NOMO-1 treated with dmso at 0.1 percent for 144 hours (cell line): ENCODE results near the gene MBD3L5.
A peak's percentile ranks its signal among the peaks of the same experiment; 100 is the strongest.
"Not testable (repeated sequence)": the region's sequence is repeated elsewhere in the genome, so short reads cannot be mapped to it uniquely, and the experiment has no call there.

Experiments
- DNase-seq: peaks from one replicate; lab custom pipeline; 2025; ENCODE audit not compliant: unreplicated experiment; lab: John Stamatoyannopoulos, UW

The MBD3L5 gene

DNA sequence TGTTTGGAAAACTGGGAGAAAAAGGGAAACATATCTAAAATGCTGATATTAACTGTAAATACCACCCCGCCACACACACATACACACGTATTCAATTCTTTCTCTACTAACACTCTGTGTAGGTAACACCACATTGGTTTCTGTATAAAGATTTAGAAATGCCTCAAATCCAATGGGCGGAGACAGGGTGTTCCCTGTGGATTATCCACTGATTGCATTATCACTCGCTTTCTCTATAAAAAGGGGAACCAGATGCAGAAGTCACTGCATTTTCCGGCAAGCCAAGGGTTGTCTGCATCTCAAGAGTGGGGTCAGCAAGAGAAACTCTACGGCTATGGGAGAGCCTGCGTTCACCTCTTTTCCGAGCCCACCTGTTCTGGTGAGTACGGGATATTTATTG is at the start of gene MBD3L5:
Gene MBD3L5 (plus strand): TSS at position 301 of the 400 bp plus-strand sequence. CDS start 34 bp downstream, at position 335.
- DNase-seq = not testable (repeated sequence)

GRCh38 chr19:6983448-6983847 is 46.9 kb upstream of the MBD3L5 start:
- no peak for DNase-seq

DNA sequence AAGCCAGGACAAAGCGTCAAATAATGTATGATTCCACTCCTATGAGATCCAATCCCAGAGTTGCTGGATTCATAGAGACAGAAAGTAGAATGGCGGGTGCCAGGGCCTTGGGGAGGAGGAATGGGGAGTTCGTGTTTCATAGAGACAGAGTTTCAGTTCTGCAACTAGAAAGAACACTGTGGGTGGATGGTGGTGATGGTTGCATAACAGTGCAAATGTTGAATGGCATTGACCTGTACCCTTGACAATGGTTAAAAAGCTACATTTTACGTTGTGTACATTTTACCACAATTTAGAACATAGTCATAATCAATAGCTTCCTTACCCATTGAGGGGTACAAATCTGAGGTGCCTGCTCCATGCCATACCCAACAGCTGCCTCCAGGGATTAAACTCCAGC is 42.5 kb upstream of the MBD3L5 start:
- DNase-seq = peak; percentile 38

- no peak for DNase-seq
These were observed 42.1 kb upstream of the MBD3L5 start for GRCh38 chr19:6988257-6988656.

DNA sequence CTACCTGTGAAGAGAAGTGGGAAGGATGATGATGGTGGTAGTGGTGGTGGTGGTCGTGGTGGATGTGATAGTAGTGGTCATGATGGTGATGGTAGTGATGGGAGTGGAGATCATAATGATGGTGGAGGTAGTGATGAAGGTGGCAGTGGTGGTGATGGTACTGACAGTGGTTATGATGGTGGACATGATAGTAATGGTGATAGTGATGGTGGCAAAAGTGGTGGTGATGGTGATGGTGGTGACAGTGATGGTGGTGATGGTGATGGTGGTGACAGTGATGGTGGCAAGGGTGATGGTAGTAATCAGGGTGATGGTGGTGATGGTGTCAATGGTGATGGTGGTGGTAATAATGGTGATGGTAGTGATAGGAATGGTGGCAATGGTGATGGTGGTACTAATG is 35.3 kb upstream of the MBD3L5 start:
- no peak for DNase-seq

GRCh38 chr19:6996810-6997209 is 33.6 kb upstream of the MBD3L5 start:
- DNase-seq = no peak

- DNase-seq = peak; percentile 60
These were observed 32.5 kb upstream of the MBD3L5 start for GRCh38 chr19:6997679-6998445.

- DNase-seq = peak; percentile 39
These were observed 30.4 kb upstream of the MBD3L5 start for GRCh38 chr19:6999933-7000332.

DNA sequence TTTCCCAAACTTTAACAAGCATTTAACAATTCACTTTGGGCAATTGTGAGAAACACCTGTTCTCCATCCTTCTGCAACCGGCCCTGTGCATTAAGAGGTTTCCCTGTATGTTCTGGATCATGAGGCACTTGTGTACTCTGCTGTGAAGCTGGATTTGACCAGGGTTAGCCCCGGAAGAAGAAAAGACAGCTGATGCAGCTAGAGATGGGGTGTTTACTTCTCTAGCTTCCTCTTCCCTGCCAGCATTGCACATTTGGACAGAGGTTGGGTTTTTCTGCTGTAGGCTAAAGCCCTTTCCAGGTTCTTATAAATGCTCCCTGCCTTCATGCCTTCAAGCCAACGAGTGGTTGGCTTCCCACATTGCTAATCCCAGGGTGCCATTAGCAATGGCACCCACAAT is 30.0 kb upstream of the MBD3L5 start:
- DNase-seq = no peak

DNA sequence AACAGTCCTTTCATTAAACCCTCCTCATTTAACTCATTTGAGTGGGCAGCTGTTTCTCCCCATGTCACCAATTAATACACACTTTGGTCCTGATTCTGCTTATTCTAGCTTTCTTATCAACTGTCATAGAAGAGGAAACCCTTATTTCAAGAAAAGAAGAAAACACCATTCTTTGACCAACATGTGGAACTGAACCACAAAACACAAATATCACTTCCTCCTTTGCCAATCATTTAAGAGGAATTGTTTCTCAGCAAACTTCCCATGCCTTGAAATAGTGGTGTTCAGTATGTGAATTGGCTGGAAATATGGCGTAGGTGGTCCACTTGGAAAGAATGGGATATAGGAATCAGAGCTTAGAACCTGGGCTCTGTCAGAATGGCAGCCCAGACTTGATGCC is 29.6 kb upstream of the MBD3L5 start:
- no peak for DNase-seq

- DNase-seq = no peak
These were observed 26.0 kb upstream of the MBD3L5 start for GRCh38 chr19:7004313-7004931.

GRCh38 chr19:7006135-7006704 is 24.2 kb upstream of the MBD3L5 start:
- no peak for DNase-seq

GRCh38 chr19:7007859-7008258 is 22.5 kb upstream of the MBD3L5 start:
- DNase-seq = no peak

DNA sequence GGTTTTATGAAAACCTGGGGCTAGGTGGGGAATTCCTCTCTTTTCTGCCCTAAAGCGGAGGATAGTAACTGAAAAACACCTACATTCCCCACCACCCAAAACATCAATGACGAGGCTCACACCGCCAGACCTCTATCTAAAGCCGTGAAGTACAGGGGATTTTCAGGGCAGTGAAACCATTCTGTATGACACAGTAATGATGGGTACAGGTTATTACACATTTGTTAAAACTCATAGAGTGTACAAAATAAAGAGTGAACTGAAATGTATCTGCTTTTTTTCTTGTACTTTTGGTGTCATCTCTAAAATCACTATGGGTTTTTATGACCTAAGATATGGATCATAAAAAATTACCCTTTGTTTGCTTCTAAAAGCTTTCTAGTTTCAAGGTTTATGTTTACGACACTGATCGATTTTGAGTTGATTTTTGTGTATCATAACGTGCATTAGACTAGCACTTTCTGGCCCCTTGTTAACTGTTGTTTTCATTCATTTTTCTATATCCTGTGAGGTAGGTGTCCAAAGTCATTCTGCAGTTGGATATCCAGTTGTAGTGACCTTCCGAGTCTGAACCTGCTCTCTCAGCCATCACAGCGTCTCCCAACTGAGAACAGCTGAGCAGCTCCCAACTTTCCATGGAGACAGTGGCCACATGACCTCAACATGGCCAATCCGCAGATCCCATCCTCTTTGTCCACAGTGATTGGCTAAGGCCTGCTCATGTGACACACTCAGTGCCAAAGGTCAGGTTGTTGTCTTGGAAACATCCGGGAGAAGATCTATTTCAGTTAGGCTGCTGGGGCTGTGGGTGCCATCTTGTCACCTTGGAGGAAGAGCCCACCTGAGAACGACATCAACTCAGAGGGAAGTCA is 19.4 kb upstream of the MBD3L5 start:
- DNase-seq = no peak

DNA sequence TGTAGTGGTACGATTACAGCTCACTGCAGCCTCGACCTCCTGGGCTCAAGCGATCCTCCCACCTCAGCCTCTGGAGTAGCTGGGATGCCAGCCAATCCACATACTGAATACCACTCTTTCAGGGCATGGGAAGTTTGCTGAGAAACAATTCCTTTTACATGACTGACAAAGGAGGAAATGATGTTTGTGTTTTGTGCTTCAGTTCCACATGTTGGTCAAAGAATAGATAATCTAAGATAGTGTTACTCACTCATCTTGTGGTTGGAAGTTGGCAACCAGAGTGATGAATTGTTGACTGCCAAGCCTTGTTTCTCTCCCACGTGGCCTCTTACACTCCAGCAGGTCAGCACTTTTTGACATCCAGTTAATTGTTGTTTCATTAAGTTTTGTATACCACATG is 16.7 kb upstream of the MBD3L5 start:
- peak; percentile 48 for DNase-seq

GRCh38 chr19:7018828-7019227 is 11.6 kb upstream of the MBD3L5 start:
- no peak for DNase-seq

DNA sequence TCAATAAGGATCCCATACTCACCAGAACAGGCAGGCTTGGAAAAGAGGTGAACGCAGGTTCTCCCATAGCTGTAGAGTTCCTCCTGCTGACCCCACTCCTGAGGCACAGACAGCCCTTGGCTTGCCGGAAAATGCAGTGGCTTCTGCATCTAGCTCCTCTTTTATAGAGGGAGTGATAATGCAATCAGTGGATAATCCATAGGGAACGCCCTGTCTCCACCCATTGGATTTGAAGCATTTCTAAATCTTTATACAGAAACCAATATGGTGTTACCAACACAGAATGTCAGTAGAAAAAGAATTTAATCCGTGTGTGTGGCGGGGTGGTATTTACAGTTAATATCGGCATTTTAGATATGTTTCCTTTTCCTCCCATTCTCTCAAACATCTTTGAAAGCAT is 9.0 kb upstream of the MBD3L5 start, which contains the start of gene MBD3L2B:
Gene MBD3L2B (minus strand): TSS at position 101 of the 400 bp plus-strand sequence. CDS start 34 bp downstream, at position 67.
- DNase-seq = not testable (repeated sequence)

DNA sequence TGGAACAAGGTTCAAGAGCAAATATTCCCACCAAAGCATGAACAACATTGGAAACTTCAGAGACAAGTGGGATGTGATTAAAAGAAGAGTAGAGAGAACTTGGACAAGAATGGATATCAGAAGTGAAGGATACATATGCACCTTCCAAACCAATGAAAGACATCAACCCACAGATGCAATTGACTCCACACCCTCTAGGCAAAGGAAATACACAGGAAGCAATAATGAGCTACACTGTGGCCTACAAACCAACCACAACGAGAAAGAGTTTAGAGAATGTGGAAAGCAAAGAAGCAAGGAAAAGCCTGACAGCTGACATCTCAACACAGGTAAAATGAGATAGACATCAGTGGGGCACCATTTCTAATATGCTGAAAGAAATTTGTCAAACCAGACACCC is 1.6 kb upstream of the MBD3L5 start:
- not testable (repeated sequence) for DNase-seq

DNA sequence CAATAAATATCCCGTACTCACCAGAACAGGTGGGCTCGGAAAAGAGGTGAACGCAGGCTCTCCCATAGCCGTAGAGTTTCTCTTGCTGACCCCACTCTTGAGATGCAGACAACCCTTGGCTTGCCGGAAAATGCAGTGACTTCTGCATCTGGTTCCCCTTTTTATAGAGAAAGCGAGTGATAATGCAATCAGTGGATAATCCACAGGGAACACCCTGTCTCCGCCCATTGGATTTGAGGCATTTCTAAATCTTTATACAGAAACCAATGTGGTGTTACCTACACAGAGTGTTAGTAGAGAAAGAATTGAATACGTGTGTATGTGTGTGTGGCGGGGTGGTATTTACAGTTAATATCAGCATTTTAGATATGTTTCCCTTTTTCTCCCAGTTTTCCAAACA is 9.7 kb downstream of the MBD3L5 start, which contains the start of gene MBD3L4:
Gene MBD3L4 (minus strand): TSS at position 101 of the 400 bp plus-strand sequence. CDS start 35 bp downstream, at position 66.
- DNase-seq = not testable (repeated sequence)

GRCh38 chr19:7041563-7041962 is 11.2 kb downstream of the MBD3L5 start:
- DNase-seq = not testable (repeated sequence)

GRCh38 chr19:7049021-7049420 is 18.6 kb downstream of the MBD3L5 start, which contains the start of gene MBD3L2:
Gene MBD3L2 (plus strand): TSS chr19:7049321. CDS start chr19:7049374, 53 bp downstream.
- not testable (repeated sequence) for DNase-seq
